ENCODE data around the gene LRP8. TPM values are rescaled to one million over a fixed set of nuclear protein-coding genes. Genes with fewer than 3 reads are reported as not detected.

The LRP8 gene
- total RNA-seq, 1 donor from 2014 or later: 15.6 TPM

DNA sequence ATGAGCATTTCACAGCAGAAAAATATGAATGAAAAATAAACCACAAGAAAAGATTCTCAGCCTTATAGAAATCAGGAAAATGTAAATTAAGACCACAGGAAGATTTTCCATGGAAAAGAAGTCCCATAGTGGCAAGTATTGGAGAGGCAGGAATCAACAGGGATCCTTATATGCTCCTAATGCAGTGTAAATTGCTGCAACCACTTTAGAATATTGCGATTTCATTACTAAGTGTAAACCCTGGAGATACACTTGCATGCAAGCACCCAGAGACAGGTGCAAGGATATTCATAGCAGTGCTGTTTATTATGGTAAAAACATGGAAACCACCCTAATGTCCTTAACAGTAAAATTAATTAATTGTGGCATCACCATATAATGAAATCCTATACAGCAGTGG is 10.6 kb upstream of the LRP8 start:
- peaks cover 8% of the 10 kb centered on the region for H3K4me1 Mint-ChIP-seq
- H3K9ac ChIP-seq: no peak overlapping the region
- no peaks in the 10 kb centered on the region for H3K79me2 ChIP-seq (ENCODE audit: low read depth)
- peaks cover 3% of the 10 kb centered on the region for H3F3A ChIP-seq (ENCODE audit: low read depth)
- no peaks in the 10 kb centered on the region for H3K36me3 Mint-ChIP-seq
- H3K4me2 ChIP-seq: no peak overlapping the region
- no peak overlapping the region for H3K4me3 ChIP-seq
- no peaks in the 10 kb centered on the region for H3K4me1 ChIP-seq
- no peaks in the 10 kb centered on the region for H3K9me3 ChIP-seq (ENCODE audit: low read depth)
- no peaks in the 10 kb centered on the region for H3K27me3 ChIP-seq
- TF ChIP-seq EZH2 (IDR thresholded peaks at IDR 0.05) (no peak), EZH2phosphoT487 (IDR thresholded peaks at IDR 0.05) (no peak)
- TF ChIP-seq, protein P1, sequence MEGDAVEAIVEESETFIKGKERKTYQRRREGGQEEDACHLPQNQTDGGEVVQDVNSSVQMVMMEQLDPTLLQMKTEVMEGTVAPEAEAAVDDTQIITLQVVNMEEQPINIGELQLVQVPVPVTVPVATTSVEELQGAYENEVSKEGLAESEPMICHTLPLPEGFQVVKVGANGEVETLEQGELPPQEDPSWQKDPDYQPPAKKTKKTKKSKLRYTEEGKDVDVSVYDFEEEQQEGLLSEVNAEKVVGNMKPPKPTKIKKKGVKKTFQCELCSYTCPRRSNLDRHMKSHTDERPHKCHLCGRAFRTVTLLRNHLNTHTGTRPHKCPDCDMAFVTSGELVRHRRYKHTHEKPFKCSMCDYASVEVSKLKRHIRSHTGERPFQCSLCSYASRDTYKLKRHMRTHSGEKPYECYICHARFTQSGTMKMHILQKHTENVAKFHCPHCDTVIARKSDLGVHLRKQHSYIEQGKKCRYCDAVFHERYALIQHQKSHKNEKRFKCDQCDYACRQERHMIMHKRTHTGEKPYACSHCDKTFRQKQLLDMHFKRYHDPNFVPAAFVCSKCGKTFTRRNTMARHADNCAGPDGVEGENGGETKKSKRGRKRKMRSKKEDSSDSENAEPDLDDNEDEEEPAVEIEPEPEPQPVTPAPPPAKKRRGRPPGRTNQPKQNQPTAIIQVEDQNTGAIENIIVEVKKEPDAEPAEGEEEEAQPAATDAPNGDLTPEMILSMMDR (IDR thresholded peaks at IDR 0.05): no peak
- H3K27ac Mint-ChIP-seq: no peak overlapping the region
- no peaks in the 10 kb centered on the region for H3K27me3 Mint-ChIP-seq (ENCODE audit: insufficient read depth, low read depth)
- H3K27ac ChIP-seq: no peak overlapping the region
- H4K20me1 ChIP-seq (ENCODE audit: low read depth): no peaks in the 10 kb centered on the region
- peaks cover 3% of the 10 kb centered on the region for H3K9me3 Mint-ChIP-seq
- no peak for DNase-seq (ENCODE audit: low spot score)
- H3K36me3 ChIP-seq: no peaks in the 10 kb centered on the region
- no peak overlapping the region for H3K4me3 Mint-ChIP-seq
- H2AFZ ChIP-seq (replicated peaks): no peak overlapping the region

DNA sequence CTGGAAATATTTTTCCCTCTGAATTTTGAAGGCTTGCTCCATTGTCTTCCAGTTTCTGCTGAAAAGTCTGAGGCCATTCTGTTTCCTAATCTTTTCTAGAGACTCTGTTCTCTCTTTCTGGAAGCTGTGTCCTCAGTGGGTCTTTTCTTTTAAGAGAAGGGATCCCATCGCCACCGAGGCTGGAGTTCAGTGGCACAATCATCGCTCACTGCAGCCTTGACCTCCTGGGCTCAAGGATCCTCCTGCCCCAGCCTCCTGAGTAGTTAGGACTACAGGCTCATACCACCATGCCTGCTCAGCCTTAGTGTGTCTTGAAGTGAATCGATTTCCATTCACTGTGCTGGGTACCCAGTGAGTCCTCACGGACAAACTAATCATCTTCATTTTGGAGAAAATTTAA is 9.6 kb upstream of the LRP8 start:
- Histone ChIP-seq H2AFZ (replicated peaks) (no peak overlapping the region), H3K36me3 (no peaks in the 10 kb centered on the region), H4K20me1 (ENCODE audit: low read depth) (no peaks in the 10 kb centered on the region), H3K9me3 (ENCODE audit: low read depth) (no peaks in the 10 kb centered on the region), H3K4me1 (no peaks in the 10 kb centered on the region), H3K4me2 (no peak overlapping the region), H3K27me3 (no peaks in the 10 kb centered on the region), H3K79me2 (ENCODE audit: low read depth) (no peaks in the 10 kb centered on the region), H3F3A (ENCODE audit: low read depth) (peaks cover 3% of the 10 kb centered on the region), H3K9ac (no peak overlapping the region), H3K4me3 (no peak overlapping the region), H3K27ac (no peak overlapping the region)
- TF ChIP-seq EZH2phosphoT487 (IDR thresholded peaks at IDR 0.05) (no peak), EZH2 (IDR thresholded peaks at IDR 0.05) (no peak)
- TF ChIP-seq, protein P1 (IDR thresholded peaks at IDR 0.05): no peak
- no peak for DNase-seq (ENCODE audit: low spot score)
- no peak overlapping the region for H3K27ac Mint-ChIP-seq
- no peaks in the 10 kb centered on the region for H3K27me3 Mint-ChIP-seq (ENCODE audit: insufficient read depth, low read depth)
- H3K36me3 Mint-ChIP-seq: no peaks in the 10 kb centered on the region
- H3K4me3 Mint-ChIP-seq: no peak overlapping the region
- peaks cover 8% of the 10 kb centered on the region for H3K4me1 Mint-ChIP-seq
- H3K9me3 Mint-ChIP-seq: peaks cover 3% of the 10 kb centered on the region

DNA sequence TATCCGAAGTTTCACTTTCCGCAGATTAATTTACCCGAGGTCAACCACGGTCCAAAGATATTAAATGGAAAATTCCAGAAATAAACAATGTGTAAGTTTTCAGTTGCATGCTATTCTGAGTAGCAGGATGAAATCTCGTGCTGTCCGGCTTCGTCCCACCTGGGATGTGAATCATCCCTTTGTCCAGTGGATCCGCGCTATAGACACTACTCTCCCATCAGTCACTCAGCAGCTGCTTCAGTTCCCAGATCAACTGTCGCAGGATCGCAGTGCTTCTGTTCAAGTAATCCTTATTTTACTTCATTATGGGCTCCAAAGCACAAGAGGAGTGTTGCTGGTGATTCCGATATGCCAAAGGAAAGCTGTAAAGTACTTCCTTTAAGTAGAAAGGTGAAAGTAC is 8.3 kb upstream of the LRP8 start:
- Mint-ChIP-seq H3K27ac (no peak overlapping the region), H3K27me3 (ENCODE audit: insufficient read depth, low read depth) (peaks cover 2% of the 10 kb centered on the region), H3K36me3 (no peaks in the 10 kb centered on the region), H3K4me3 (no peak overlapping the region), H3K4me1 (peaks cover 12% of the 10 kb centered on the region), H3K9me3 (peaks cover 2% of the 10 kb centered on the region)
- H3K4me3 ChIP-seq: no peak overlapping the region
- no peak overlapping the region for H3K9ac ChIP-seq
- H3K79me2 ChIP-seq (ENCODE audit: low read depth): no peaks in the 10 kb centered on the region
- no peak overlapping the region for H3K4me2 ChIP-seq
- H3K36me3 ChIP-seq: no peaks in the 10 kb centered on the region
- H3F3A ChIP-seq (ENCODE audit: low read depth): peaks cover 3% of the 10 kb centered on the region
- no peak overlapping the region for H3K27ac ChIP-seq
- H2AFZ ChIP-seq (replicated peaks): no peak overlapping the region
- H3K27me3 ChIP-seq: no peaks in the 10 kb centered on the region
- no peak for TF ChIP-seq EZH2 (IDR thresholded peaks at IDR 0.05)
- TF ChIP-seq, protein P1 (IDR thresholded peaks at IDR 0.05): no peak
- TF ChIP-seq EZH2phosphoT487 (IDR thresholded peaks at IDR 0.05): no peak
- peaks cover 3% of the 10 kb centered on the region for H3K4me1 ChIP-seq
- H3K9me3 ChIP-seq (ENCODE audit: low read depth): no peaks in the 10 kb centered on the region
- H4K20me1 ChIP-seq (ENCODE audit: low read depth): no peaks in the 10 kb centered on the region
- DNase-seq (ENCODE audit: low spot score): no peak
